GM06990 (cell line): ENCODE data around the gene DGKH.
"Not testable (repeated sequence)": the region's sequence is repeated elsewhere in the genome, so short reads cannot be mapped to it uniquely, and the experiment has no call there.

Experiments
- DNase-seq: peaks from one replicate; pipeline ENCODE4 v3.0.0-alpha.2; 2011; ENCODE audit not compliant: insufficient read length; ENCODE audit errors: extremely low read depth
- H3K27me3 ChIP-seq: replicated peaks from 2 replicates; pipeline ENCODE4 v1.6.0; 2011; ENCODE audit warnings: low read length; ENCODE audit not compliant: control insufficient read depth, insufficient read depth
- H3K36me3 ChIP-seq: 2 replicates; pipeline ENCODE4 v1.5.1; 2011; ENCODE audit warnings: low read length; ENCODE audit not compliant: control insufficient read depth, insufficient read depth
- H3K4me3 ChIP-seq: replicated peaks from 2 replicates; pipeline ENCODE4 v1.5.1; 2011; ENCODE audit warnings: low read depth, mild to moderate bottlenecking, control low read depth, low read length
- CTCF ChIP-seq: IDR thresholded peaks from 2 replicates; pipeline ENCODE4 v1.5.1; 2011; ENCODE audit warnings: low read length, control low read depth, mild to moderate bottlenecking, inconsistent platforms; ENCODE audit not compliant: insufficient read depth, poor library complexity, severe bottlenecking

The DGKH gene

DNA sequence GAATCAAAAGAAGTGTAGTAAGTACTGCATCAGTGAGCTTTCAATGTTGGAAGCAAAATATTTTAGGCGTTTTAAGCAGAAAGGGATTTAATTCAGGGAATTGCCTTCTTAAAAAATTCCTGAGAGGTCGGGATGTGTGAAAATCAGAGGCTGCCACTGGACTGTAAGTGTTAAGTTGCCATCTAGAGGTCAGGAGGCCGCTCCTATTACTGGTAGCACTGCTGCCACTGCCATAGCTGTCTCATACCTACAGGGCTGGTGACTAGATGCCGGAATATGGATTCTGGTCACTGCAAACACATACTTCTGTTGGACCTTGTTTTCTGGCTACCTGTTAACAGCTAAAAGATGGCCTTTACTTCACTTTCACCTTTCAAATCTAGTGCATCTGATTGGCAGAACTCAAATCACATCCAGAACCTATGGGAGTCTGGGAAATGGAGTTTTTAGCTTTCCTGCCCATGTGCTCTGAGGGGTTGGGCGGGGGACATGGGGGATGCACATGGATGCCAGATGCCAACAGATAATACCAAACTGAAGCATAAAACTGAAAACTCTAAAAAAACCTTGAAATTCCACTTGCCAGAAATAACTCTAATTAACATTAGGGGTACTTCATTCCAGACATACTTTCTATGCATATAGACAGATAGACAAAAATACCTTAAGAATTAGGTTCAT, 29.8 kb downstream of the DGKH start:
- DNase-seq: no peak
- Histone ChIP-seq H3K36me3 (no peaks in the 10 kb centered on the region), H3K4me3 (no peak overlapping the region), H3K27me3 (no peaks in the 10 kb centered on the region)
- no peak for TF ChIP-seq CTCF

- Histone ChIP-seq H3K36me3 (no peaks in the 10 kb centered on the region), H3K27me3 (no peaks in the 10 kb centered on the region), H3K4me3 (no peak overlapping the region)
- TF ChIP-seq CTCF: no peak
- DNase-seq: no peak
These were observed 34.8 kb downstream of the DGKH start for GRCh38 chr13:42083138-42083770.

GRCh38 chr13:42084722-42085121, 36.3 kb downstream of the DGKH start:
- Histone ChIP-seq H3K27me3 (no peaks in the 10 kb centered on the region), H3K36me3 (no peaks in the 10 kb centered on the region), H3K4me3 (no peak overlapping the region)
- DNase-seq: peak; percentile 44
- no peak for TF ChIP-seq CTCF

- DNase-seq: no peak
- TF ChIP-seq CTCF: no peak
- Histone ChIP-seq H3K27me3 (no peaks in the 10 kb centered on the region), H3K4me3 (no peak overlapping the region), H3K36me3 (no peaks in the 10 kb centered on the region)
These were observed 38.1 kb downstream of the DGKH start for GRCh38 chr13:42086582-42086981.

DNA sequence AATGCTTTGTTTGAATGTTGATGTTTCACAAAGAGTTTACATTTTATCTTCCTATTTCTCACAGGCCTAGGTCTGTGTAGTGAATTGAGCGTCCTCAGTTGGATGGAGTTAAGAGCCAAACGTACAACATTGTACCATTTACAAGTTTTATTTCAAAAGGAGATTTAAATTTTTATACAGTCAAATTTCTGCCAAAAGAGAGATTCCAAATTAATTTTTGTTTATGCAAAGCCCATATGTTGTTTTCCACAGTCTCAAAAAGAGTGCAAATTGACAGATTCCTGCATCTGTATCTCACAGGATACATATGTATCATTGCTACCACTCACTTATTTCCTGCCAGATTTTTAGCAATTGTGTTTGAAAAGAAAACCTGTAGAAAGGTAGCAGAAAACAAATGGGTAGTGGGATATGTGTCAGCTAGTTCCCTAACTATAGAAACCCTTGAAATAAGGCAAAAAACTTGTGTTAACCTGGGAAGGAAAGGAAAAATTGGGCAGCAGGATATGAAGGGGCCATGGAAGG, 46.1 kb downstream of the DGKH start:
- Histone ChIP-seq H3K36me3 (no peaks in the 10 kb centered on the region), H3K27me3 (no peaks in the 10 kb centered on the region), H3K4me3 (no peak overlapping the region)
- no peak for TF ChIP-seq CTCF
- no peak for DNase-seq

DNA sequence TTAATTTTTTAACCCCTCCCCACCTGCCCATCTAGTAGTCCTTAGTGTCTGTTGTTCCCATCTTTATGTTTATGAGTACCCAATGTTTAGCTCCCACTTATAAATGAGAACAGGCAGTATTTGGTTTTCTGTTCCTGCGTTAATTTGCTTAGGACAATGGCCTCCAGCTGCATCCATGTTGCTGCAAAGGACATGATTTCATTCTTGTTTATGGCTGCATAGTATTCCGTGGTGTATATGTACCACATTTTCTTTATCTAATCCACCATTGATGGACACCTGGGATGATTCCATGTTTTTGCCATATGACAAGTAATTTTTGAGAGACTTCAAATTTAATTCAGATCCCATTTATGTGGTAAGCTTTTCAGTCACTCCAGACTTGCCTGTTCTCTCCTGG, 47.8 kb downstream of the DGKH start:
- DNase-seq, H3K36me3 ChIP-seq, H3K27me3 ChIP-seq, H3K4me3 ChIP-seq: not testable (repeated sequence)
